Esophagus squamous epithelium (tissue), 5 donors: ENCODE data around the gene MECP2. TPM values are rescaled to one million over a fixed set of nuclear protein-coding genes. Genes with fewer than 3 reads are reported as not detected.
"Not testable (repeated sequence)": the region's sequence is repeated elsewhere in the genome, so short reads cannot be mapped to it uniquely, and the experiment has no call there.

Experiments used
- DNase-seq: peaks from one replicate; lab custom pipeline; 2025; lab: John Stamatoyannopoulos, UW
- H3K27ac ChIP-seq, 4 donors: fragments of 200-600 bp; sonication (generic); one replicate each; pipeline ENCODE4 v1.5.1; 2016 to 2019; ENCODE audit warnings: mild to moderate bottlenecking in 1 of 4
- H3K27me3 ChIP-seq, 4 donors: fragments of 200-600 bp; sonication (generic); 1 replicate in 3 of 4; 2 replicates in 1 of 4; pipeline versions ENCODE4 v1.5.1 to v1.6.0; 2017 to 2021; ENCODE audit warnings: antibody characterized with exemption in 1 of 4
- H3K36me3 ChIP-seq, 3 donors: fragments of 200-600 bp; sonication (generic); one replicate each; pipeline ENCODE4 v1.5.1; 2016 to 2019
- H3K4me1 ChIP-seq, 3 donors: fragments of 200-600 bp; sonication (generic); one replicate each; pipeline ENCODE4 v1.5.1; 2017 to 2019
- H3K4me3 ChIP-seq, 4 donors: fragments of 200-600 bp; sonication (generic); 1 replicate in 3 of 4; 2 replicates in 1 of 4; pipeline ENCODE4 v1.5.1; 2016 to 2019; ENCODE audit warnings: mild to moderate bottlenecking in 2 of 4, moderate library complexity in 1 of 4
- H3K9me3 ChIP-seq, 3 donors: fragments of 200-600 bp; sonication (generic); one replicate each; pipeline ENCODE4 v1.5.1; 2016 to 2019
- POLR2A ChIP-seq, 4 donors: fragments of 450-650 bp; IDR thresholded peaks; one replicate each; pipeline ENCODE4 v1.6.1; 2017; ENCODE audit warnings: antibody characterized with exemption in 4 of 4, mild to moderate bottlenecking in 4 of 4, moderate library complexity in 3 of 4
- WGBS, 2 donors: methylation state at CpG; one replicate each; pipeline ENCODE4 v1.1.5; 2018; 5-methylcytosine and 5-hydroxymethylcytosine counted together
- intact Hi-C: fragments of 100-400 bp; cut with DNase I; formaldehyde crosslinking; loops from one replicate; pipeline ENCODE4 v1.15.0; 2022
- total RNA-seq, 4 donors: library from RNA; depleted of rRNA; stranded (reverse); fragments of >200 nt; gene quantifications; one replicate each; pipeline ENCODE4 v1.1.0, GENCODE V29; 2016
- TF ChIP-seq, protein P1 (sequence below), 6 experiments: fragments of 450-650 bp in 4 of 6; fragments of 200-600 bp in 2 of 6; sonication (generic) in 2 of 6; IDR thresholded peaks; one replicate each; pipeline ENCODE4 v1.5.1; 2016 to 2019; ENCODE audit warnings: antibody characterized with exemption in 6 of 6, mild to moderate bottlenecking in 4 of 6, moderate library complexity in 4 of 6
- donor health status: DM: yes; HTN: yes; CAD: no.

Gene MECP2
- total RNA-seq, 4 donors from 2014 or later: 17.7 to 38.7 (median 25.4) TPM

DNA sequence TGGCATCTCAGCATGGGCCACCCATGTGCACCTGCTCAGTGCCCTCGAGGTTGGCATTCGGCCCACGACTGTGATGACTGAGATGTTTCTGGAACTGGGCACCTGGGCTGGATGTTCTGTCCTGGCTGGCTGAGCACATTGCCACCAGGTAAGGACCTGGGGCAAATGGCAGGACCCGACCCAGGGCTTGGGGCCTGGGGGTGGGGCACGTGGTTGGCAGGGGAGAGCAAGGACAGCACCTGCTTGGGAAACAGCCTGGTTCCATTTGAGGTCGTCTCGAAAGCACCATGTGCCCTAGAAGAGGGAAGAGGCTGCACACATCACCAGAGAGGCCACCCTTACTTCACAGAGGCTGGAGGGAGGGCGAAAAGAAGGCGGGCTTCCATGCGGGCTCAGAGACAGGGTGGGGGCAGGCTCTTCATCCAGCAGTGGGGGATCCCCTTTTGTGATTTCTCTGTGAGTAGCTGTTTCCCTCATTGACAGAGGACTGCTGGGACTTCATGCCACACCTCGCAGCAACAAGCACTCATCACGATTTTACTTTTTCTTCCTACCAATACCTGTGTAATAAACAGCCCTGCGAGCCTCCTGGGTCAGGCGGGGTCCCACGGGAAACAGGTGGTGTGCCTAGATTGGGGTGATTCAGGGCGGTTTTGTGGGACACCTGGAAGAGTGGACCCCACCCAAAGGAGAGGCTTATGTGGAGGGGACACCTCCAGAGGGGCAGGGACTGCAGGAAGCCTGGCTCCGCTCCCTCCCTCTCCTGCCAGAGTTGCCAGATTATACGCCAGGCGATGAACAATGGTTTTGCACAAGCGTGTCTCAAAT is 113.0 kb downstream of the MECP2 start:
- intact Hi-C loops: no loop called here
- DNase-seq: no peak
- TF ChIP-seq POLR2A (IDR thresholded peaks at IDR 0.05): no peak
- TF ChIP-seq, protein P1, sequence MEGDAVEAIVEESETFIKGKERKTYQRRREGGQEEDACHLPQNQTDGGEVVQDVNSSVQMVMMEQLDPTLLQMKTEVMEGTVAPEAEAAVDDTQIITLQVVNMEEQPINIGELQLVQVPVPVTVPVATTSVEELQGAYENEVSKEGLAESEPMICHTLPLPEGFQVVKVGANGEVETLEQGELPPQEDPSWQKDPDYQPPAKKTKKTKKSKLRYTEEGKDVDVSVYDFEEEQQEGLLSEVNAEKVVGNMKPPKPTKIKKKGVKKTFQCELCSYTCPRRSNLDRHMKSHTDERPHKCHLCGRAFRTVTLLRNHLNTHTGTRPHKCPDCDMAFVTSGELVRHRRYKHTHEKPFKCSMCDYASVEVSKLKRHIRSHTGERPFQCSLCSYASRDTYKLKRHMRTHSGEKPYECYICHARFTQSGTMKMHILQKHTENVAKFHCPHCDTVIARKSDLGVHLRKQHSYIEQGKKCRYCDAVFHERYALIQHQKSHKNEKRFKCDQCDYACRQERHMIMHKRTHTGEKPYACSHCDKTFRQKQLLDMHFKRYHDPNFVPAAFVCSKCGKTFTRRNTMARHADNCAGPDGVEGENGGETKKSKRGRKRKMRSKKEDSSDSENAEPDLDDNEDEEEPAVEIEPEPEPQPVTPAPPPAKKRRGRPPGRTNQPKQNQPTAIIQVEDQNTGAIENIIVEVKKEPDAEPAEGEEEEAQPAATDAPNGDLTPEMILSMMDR (IDR thresholded peaks at IDR 0.05): no peak
- Histone ChIP-seq H3K4me1 (peaks cover 0 to 41% (median 16%) of the 10 kb centered on the region in 3 donors), H3K9me3 (no peaks in the 10 kb centered on the region), H3K4me3 (peak overlapping the region in 1 of 4 donors; percentile 55), H3K27me3 (no peaks in the 10 kb centered on the region), H3K36me3 (no peaks in the 10 kb centered on the region), H3K27ac (peak overlapping the region; percentile 81 to 89 (median 84))
- 73% methylated on average over 4 of the region's 20 CpGs; no CpG with 5 or more reads in 1 of the 2 donors for WGBS, 2 donors

DNA sequence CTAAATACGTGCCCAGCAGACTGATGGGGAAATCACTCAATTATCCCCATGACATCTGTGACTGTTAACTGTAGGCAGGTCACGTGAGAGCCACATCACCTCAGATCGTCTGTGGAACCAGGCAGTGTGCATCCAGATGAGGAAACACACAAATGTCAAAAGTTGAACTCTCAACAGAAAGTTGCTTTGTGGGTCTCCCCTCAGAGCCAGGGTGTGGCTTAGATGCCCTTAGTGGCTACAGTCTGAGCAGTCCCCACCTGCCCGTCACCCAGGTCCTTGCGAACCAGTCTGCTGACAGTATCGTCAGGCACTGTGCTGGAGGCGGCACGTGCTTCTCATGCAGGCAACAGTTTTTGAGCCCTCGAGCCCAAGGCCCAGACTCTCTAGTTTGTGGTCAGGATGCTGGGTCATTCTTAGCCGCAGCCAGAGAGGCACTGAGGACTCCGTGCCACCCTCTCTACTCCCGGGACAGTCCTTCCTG is 114.2 kb downstream of the MECP2 start:
- peaks cover 0 to 41% (median 16%) of the 10 kb centered on the region in 3 donors for H3K4me1 ChIP-seq
- H3K27me3 ChIP-seq: no peaks in the 10 kb centered on the region
- intact Hi-C loops: no loop called here
- H3K27ac ChIP-seq: peak overlapping the region in 1 of 4 donors; percentile 14
- no peak for DNase-seq
- no peak overlapping the region for H3K4me3 ChIP-seq
- no peaks in the 10 kb centered on the region for H3K36me3 ChIP-seq
- H3K9me3 ChIP-seq: no peaks in the 10 kb centered on the region
- WGBS, 2 donors: 70 to 73% methylated on average over 3 to 10 of the region's 12 CpGs
- TF ChIP-seq POLR2A (IDR thresholded peaks at IDR 0.05): no peak
- TF ChIP-seq, protein P1 (IDR thresholded peaks at IDR 0.05): no peak

DNA sequence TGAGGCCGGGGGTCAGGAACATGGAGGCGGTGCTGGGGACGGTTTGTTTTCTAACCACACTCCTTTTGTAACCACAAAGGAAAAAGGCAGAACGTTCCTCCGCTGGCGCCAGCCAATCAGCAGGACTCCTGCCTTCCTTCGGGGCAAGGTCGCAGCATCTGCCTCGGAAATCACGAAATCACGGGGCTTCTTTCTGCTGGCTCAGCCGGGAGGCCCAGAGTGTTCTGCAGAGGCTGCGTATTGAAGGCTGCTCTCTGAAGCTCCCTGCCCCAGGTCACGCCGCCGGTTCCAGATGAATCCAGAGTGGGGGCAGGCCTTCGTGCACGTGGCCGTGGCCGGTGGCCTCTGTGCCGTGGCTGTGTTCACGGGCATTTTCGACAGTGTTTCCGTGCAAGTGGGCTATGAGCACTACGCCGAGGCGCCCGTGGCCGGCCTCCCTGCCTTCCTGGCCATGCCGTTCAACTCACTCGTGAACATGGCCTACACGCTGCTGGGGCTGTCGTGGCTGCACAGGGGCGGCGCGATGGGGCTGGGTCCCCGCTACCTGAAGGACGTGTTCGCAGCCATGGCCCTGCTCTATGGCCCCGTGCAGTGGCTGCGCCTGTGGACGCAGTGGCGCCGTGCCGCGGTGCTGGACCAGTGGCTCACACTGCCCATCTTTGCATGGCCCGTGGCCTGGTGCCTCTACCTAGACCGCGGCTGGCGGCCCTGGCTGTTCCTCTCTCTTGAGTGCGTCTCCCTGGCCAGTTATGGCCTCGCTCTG is 115.6 kb downstream of the MECP2 start:
- WGBS, 2 donors: 84 to 91% methylated on average over 4 to 9 of the region's 52 CpGs
- Histone ChIP-seq H3K27me3 (no peaks in the 10 kb centered on the region), H3K9me3 (no peaks in the 10 kb centered on the region), H3K4me1 (peaks cover 0 to 40% (median 16%) of the 10 kb centered on the region in 3 donors), H3K36me3 (no peaks in the 10 kb centered on the region), H3K4me3 (no peak overlapping the region), H3K27ac (peak overlapping the region in 2 of 4 donors; percentile 68 to 73)
- intact Hi-C loops: no loop called here
- DNase-seq: no peak
- TF ChIP-seq, protein P1 (IDR thresholded peaks at IDR 0.05): no peak
- TF ChIP-seq POLR2A (IDR thresholded peaks at IDR 0.05): peak in 1 of 4 donors; percentile 41

DNA sequence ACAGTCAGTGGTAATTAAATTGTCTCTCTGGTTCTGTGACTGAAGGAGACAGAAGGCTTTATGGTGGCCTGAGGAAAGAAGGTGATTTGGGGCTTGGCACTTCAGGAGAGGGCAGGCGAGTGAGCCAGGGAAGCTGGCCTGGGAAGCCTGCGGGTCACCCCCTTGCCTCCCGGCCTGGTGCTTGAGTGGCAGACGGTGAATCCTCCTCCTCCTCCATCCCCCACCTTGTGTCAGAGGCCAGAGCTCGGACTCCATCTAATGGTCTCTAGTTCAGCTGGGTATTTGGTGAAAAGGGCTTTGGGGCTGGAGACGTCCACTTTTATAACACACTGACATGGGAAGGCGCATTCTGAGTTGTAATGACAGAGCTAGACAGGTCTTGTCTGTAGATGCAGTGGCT is 116.3 kb downstream of the MECP2 start:
- no peaks in the 10 kb centered on the region for H3K9me3 ChIP-seq
- no peaks in the 10 kb centered on the region for H3K27me3 ChIP-seq
- H3K4me3 ChIP-seq: no peak overlapping the region
- H3K36me3 ChIP-seq: no peaks in the 10 kb centered on the region
- peak overlapping the region in 3 of 4 donors; percentile 43 to 73 (median 68) for H3K27ac ChIP-seq
- H3K4me1 ChIP-seq: peaks cover 0 to 33% (median 16%) of the 10 kb centered on the region in 3 donors
- intact Hi-C loops: no loop called here
- TF ChIP-seq POLR2A (IDR thresholded peaks at IDR 0.05): no peak
- TF ChIP-seq, protein P1 (IDR thresholded peaks at IDR 0.05): no peak
- DNase-seq: no peak
- WGBS, 2 donors: 83 to 87% methylated on average over 3 to 7 of the region's 7 CpGs

DNA sequence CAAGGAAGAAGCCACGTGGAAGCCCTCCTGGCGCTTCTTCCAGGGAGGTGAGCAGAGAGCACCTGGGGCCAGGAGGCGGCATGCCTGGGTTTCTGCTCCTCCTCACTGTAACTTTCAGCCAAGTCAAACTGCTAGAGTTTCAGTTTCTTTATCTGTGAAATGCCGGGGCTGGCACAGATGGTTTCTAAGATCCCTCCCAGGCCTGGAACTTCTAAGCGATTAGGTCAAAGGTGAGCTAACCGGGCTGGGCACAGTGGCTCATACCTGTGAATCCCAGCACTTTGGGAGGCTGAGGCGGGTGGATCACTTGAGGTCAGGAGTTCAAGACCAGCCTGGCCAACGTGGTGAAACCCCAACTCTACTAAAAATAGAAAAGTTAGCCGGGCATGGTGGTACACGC is 117.1 kb downstream of the MECP2 start:
- WGBS, 2 donors: 23% methylated on average over 5 of the region's 10 CpGs; no CpG with 5 or more reads in 1 of the 2 donors
- H3K27me3 ChIP-seq, intact Hi-C loops, H3K36me3 ChIP-seq, H3K4me3 ChIP-seq, DNase-seq, H3K9me3 ChIP-seq: not testable (repeated sequence)
- Histone ChIP-seq H3K4me1 (peaks cover 0 to 24% (median 11%) of the 10 kb centered on the region in 3 donors), H3K27ac (peak overlapping the region in 3 of 4 donors; percentile 21 to 73 (median 68))
